GM12878 (cell line): ENCODE data around the gene CNTNAP2. TPM values are rescaled to one million over a fixed set of nuclear protein-coding genes. Genes with fewer than 3 reads are reported as not detected.

Experiments used
- ATAC-seq: fragments of 200-7000 bp; cut with Tn5 transposase; 3 replicates; pipeline ENCODE4 v1.9.1; 2020; ENCODE audit warnings: mild to moderate bottlenecking, moderate library complexity
- BruUV-seq: library from RNA; stranded (reverse); fragments of 400-500 nt; replicated peaks from 2 replicates; lab custom pipeline; 2021; lab: Mats Ljungman, UMichigan
- CTCF ChIA-PET: fragments of 300-600 bp; sonication (Branson Sonifier 250); formaldehyde crosslinking; extraction: SDS; loops from one replicate; lab custom pipeline; 2021; ENCODE audit warnings: inconsistent platforms; lab: Yijun Ruan, JAX
- POLR2A ChIA-PET: fragments of 350-600 bp; formaldehyde crosslinking; extraction: SDS; loops from one replicate; lab custom pipeline; 2021; ENCODE audit warnings: inconsistent platforms; lab: Charles Lee
- RAD21 ChIA-PET: fragments of 300-600 bp; sonication (Branson Sonifier 250); formaldehyde crosslinking; loops from one replicate; lab custom pipeline; 2023; ENCODE audit warnings: antibody characterized with exemption; ENCODE audit not compliant: unreplicated experiment; lab: Charles Lee
- SMC1A ChIA-PET: fragments of 300-600 bp; sonication (Branson Sonifier 250); formaldehyde crosslinking; loops from one replicate; lab custom pipeline; 2023; ENCODE audit not compliant: unreplicated experiment, uncharacterized antibody; lab: Charles Lee
- DNase-seq: peaks from one replicate; pipeline ENCODE4 v3.0.0-alpha.2; 2011; ENCODE audit warnings: low read depth, low spot score
- FAIRE-seq: peaks from 3 replicates; lab custom pipeline; 2011; peaks lifted over from hg19 to GRCh38; lab: Jason Lieb, UNC
- H2AFZ ChIP-seq: 2 replicates; pipeline ENCODE4 v1.6.0; 2011; ENCODE audit warnings: low read depth, low read length, control low read depth; ENCODE audit not compliant: control insufficient read depth
- H3K27ac ChIP-seq: 2 replicates; pipeline ENCODE4 v1.5.1; 2011; ENCODE audit warnings: control low read depth; ENCODE audit not compliant: control insufficient read depth, insufficient read depth
- H3K27me3 ChIP-seq, 2 experiments: replicated peaks in 1 of 2; 2 replicates each; pipeline versions ENCODE4 v1.6.0 to v1.6.1; 2011; ENCODE audit warnings: low read length in 1 of 2; ENCODE audit not compliant: control insufficient read depth in 2 of 2, insufficient read depth in 2 of 2
- H3K36me3 ChIP-seq, 2 experiments: 2 replicates each; pipeline ENCODE4 v1.5.1; 2011; ENCODE audit warnings: low read length in 1 of 2; ENCODE audit not compliant: control insufficient read depth in 2 of 2, insufficient read depth in 2 of 2
- H3K4me1 ChIP-seq: 2 replicates; pipeline ENCODE4 v1.6.1; 2011; ENCODE audit warnings: mild to moderate bottlenecking, low read length, moderate library complexity, mixed read lengths; ENCODE audit not compliant: control insufficient read depth, insufficient read depth
- H3K4me2 ChIP-seq: 2 replicates; pipeline ENCODE4 v1.6.0; 2011; ENCODE audit warnings: control low read depth; ENCODE audit not compliant: control insufficient read depth, insufficient read depth
- H3K4me3 ChIP-seq: fragments of 200-600 bp; sonication (generic); 2 replicates; pipeline ENCODE4 v1.5.1; 2016
- H3K79me2 ChIP-seq: 2 replicates; pipeline ENCODE4 v1.6.0; 2011; ENCODE audit warnings: low read length; ENCODE audit not compliant: control insufficient read depth, insufficient read depth
- H3K9ac ChIP-seq: 2 replicates; pipeline ENCODE4 v1.8.0; 2011; ENCODE audit warnings: low read length, control low read depth, mixed read lengths; ENCODE audit not compliant: control insufficient read depth, insufficient read depth
- H3K9me3 ChIP-seq: replicated peaks from 3 replicates; pipeline ENCODE4 v1.5.1; 2011; ENCODE audit warnings: mild to moderate bottlenecking, low read length; ENCODE audit not compliant: control insufficient read depth, insufficient read depth
- H4K20me1 ChIP-seq: 2 replicates; pipeline ENCODE4 v1.6.0; 2011; ENCODE audit not compliant: control insufficient read depth, insufficient read depth
- BMI1 ChIP-seq: fragments of 450-650 bp; IDR thresholded peaks from 2 replicates; pipeline ENCODE4 v1.6.1; 2016; ENCODE audit warnings: mild to moderate bottlenecking, moderate library complexity, borderline replicate concordance
- CHD1 ChIP-seq: IDR thresholded peaks from 2 replicates; pipeline ENCODE4 v1.6.1; 2012; ENCODE audit warnings: low read depth, low read length, improper control_type of control experiment
- MYC ChIP-seq: IDR thresholded peaks from 2 replicates; pipeline ENCODE4 v1.6.1; 2011; ENCODE audit warnings: mild to moderate bottlenecking, low read length, moderate library complexity, inconsistent platforms; ENCODE audit not compliant: insufficient read depth, insufficient replicate concordance, insufficient read length, severe bottlenecking
- NFYA ChIP-seq: IDR thresholded peaks from 2 replicates; pipeline ENCODE4 v1.6.1; 2011; ENCODE audit warnings: low read depth, mild to moderate bottlenecking, low read length, improper control_type of control experiment, borderline replicate concordance
- RCOR1 ChIP-seq: conservative IDR thresholded peaks from 2 replicates; pipeline ENCODE4 v1.6.1; 2012; ENCODE audit warnings: low read depth, low read length, improper control_type of control experiment
- SIX5 ChIP-seq: IDR thresholded peaks from 2 replicates; pipeline ENCODE4 v1.6.1; 2011; ENCODE audit warnings: mild to moderate bottlenecking, low read depth, low read length, moderate library complexity; ENCODE audit not compliant: severe bottlenecking
- SRF ChIP-seq, 2 experiments: IDR thresholded peaks; 2 replicates each; pipeline ENCODE4 v1.6.1; 2011; ENCODE audit warnings: low read depth in 2 of 2, low read length in 2 of 2, mild to moderate bottlenecking in 1 of 2, moderate library complexity in 1 of 2
- YY1 ChIP-seq: IDR thresholded peaks from 2 replicates; pipeline ENCODE4 v1.6.1; 2011; ENCODE audit warnings: low read depth, mild to moderate bottlenecking, low read length
- WGBS: methylation state at CpG from one replicate; pipeline ENCODE4 v1.1.6; 2016; ENCODE audit warnings: low lambda C conversion rate; ENCODE audit not compliant: insufficient replicate concordance, insufficient coverage; ENCODE audit errors: missing lambda C conversion rate; 5-methylcytosine and 5-hydroxymethylcytosine counted together
- in situ Hi-C: fragments of 300-500 bp; cut with MboI; formaldehyde crosslinking; loops from 9 replicates; pipeline ENCODE4 v1.14.3; 2018; ENCODE audit warnings: mixed read lengths
- intact Hi-C: fragments of 100-400 bp; cut with micrococcal nuclease; formaldehyde crosslinking; loops from one replicate; pipeline ENCODE4 v1.14.2; 2022; ENCODE audit not compliant: unreplicated experiment
- polyA plus RNA-seq, 11 experiments: library from polyadenylated mRNA; depleted of rRNA in 4 of 11; unstranded in 6 of 11; stranded (reverse) in 5 of 11; fragments of >200 nt; fragmentation: Nextera tagmentation in 4 of 11; fragmentation: Illumina TruSeq in 1 of 11; extraction: Ambion mirVana in 4 of 11; extraction: Trizol in 1 of 11; gene quantifications; 1 replicate in 1 of 11; 2 replicates in 10 of 11; pipeline versions ENCODE4 v1.2.1 to v1.2.3, GENCODE V29; 2011 to 2016; ENCODE audit warnings: inconsistent platforms in 2 of 11, missing spikeins in 2 of 11, low read depth in 1 of 11
- total RNA-seq, 4 experiments: library from RNA; depleted of rRNA in 3 of 4; stranded (reverse); fragments of >200 nt in 3 of 4; fragmentation: Illumina TruSeq in 1 of 4; extraction: Trizol in 1 of 4; gene quantifications; 2 replicates each; pipeline versions ENCODE4 v1.2.1 to v1.2.3, GENCODE V29; 2013 to 2021
- TF ChIP-seq, protein P1 (sequence below): fragments of 450-650 bp; IDR thresholded peaks from 2 replicates; pipeline ENCODE4 v1.6.1; 2017; ENCODE audit warnings: mild to moderate bottlenecking, low read depth, inconsistent platforms; ENCODE audit not compliant: poor library complexity, severe bottlenecking
- TF ChIP-seq, protein P2 (sequence below): fragments of 450-650 bp; conservative IDR thresholded peaks from 2 replicates; pipeline ENCODE4 v1.6.1; 2017; ENCODE audit warnings: mild to moderate bottlenecking, moderate library complexity

The CNTNAP2 gene
- total and polyA plus RNA-seq, 10 of the 15 experiments (the other 5 are each of a cell fraction or from before 2014, with no cell fraction given) = 0.03 to 0.08 (median 0.03) TPM; not detected in 7

DNA sequence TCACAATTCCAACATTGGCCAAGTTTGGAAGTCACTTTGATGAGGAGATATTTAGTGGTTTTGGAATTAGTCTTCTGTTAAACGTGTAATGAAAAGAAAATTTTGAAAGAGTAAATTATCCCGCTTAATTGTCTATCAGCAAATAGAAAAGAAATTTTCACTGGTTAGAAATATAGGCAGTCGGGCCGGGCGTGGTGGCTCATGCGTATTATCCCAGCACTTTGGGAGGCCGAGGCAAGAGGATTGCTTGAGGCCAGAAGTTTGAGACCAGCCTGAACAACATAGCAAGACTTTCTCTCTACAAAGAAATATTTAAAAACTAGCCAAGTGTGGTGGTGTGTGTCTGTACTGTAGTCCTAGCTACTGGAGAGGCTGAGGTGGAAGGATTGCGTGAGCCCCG, 13.4 kb downstream of the CNTNAP2 start:
- WGBS = 61% methylated on average over 9 of the region's 9 CpGs
- SMC1A ChIA-PET = no interaction called here
- FAIRE-seq (no peak), DNase-seq (no peak), ATAC-seq (no peak)
- H3K4me1 ChIP-seq = no peaks in the 10 kb centered on the region
- no peak overlapping the region for H2AFZ ChIP-seq
- no peak overlapping the region for H3K4me2 ChIP-seq
- TF ChIP-seq RCOR1 (no peak), NFYA (no peak), YY1 (no peak), SIX5 (no peak), SRF (IDR thresholded peaks at IDR 0.05; ENCODE audit: low read depth in 2 of 2, low read length in 2 of 2) (no peak), MYC (no peak)
- H3K9ac ChIP-seq = no peak overlapping the region
- intact Hi-C loops = no loop called here
- in situ Hi-C loops = no loop called here
- POLR2A ChIA-PET = no interaction called here
- BruUV-seq = no TSS peak
- no peaks in the 10 kb centered on the region for H3K27me3 ChIP-seq
- RAD21 ChIA-PET = no interaction called here
- CTCF ChIA-PET = no interaction called here
- no peaks in the 10 kb centered on the region for H3K36me3 ChIP-seq
- H3K79me2 ChIP-seq = no peaks in the 10 kb centered on the region
- H4K20me1 ChIP-seq = no peaks in the 10 kb centered on the region
- H3K27ac ChIP-seq = no peak overlapping the region
- no peak overlapping the region for H3K4me3 ChIP-seq
- no peaks in the 10 kb centered on the region for H3K9me3 ChIP-seq

DNA sequence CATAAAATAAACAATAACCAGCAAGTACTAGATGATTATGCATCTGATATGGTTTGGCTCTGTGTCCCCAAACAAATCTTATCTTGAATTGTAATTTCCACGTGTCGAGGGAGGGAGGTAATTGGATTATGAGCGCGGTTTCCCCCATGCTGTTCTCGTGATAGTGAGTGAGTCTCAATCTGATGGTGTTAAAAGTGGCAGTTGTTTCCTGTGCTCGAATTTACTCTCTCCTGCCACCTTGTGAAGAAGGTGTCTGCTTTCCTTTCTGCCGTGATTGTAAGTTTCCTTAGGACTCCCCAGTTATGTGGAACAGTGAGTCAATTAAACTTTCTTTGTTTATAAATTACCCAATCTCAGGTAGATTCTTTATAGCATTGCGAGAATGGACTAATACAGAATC, 15.1 kb downstream of the CNTNAP2 start:
- no peak overlapping the region for H3K4me2 ChIP-seq
- DNase-seq = no peak
- no TSS peak for BruUV-seq
- in situ Hi-C loops (no loop called here), intact Hi-C loops (no loop called here)
- no peak overlapping the region for H2AFZ ChIP-seq
- no peak overlapping the region for H3K27ac ChIP-seq
- ATAC-seq = no peak
- no peaks in the 10 kb centered on the region for H3K36me3 ChIP-seq
- H3K9ac ChIP-seq = no peak overlapping the region
- no peaks in the 10 kb centered on the region for H3K4me1 ChIP-seq
- TF ChIP-seq, protein P1, sequence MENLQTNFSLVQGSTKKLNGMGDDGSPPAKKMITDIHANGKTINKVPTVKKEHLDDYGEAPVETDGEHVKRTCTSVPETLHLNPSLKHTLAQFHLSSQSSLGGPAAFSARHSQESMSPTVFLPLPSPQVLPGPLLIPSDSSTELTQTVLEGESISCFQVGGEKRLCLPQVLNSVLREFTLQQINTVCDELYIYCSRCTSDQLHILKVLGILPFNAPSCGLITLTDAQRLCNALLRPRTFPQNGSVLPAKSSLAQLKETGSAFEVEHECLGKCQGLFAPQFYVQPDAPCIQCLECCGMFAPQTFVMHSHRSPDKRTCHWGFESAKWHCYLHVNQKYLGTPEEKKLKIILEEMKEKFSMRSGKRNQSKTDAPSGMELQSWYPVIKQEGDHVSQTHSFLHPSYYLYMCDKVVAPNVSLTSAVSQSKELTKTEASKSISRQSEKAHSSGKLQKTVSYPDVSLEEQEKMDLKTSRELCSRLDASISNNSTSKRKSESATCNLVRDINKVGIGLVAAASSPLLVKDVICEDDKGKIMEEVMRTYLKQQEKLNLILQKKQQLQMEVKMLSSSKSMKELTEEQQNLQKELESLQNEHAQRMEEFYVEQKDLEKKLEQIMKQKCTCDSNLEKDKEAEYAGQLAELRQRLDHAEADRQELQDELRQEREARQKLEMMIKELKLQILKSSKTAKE = no peak
- TF ChIP-seq BMI1 = no peak
- TF ChIP-seq NFYA = no peak
- TF ChIP-seq, protein P2, sequence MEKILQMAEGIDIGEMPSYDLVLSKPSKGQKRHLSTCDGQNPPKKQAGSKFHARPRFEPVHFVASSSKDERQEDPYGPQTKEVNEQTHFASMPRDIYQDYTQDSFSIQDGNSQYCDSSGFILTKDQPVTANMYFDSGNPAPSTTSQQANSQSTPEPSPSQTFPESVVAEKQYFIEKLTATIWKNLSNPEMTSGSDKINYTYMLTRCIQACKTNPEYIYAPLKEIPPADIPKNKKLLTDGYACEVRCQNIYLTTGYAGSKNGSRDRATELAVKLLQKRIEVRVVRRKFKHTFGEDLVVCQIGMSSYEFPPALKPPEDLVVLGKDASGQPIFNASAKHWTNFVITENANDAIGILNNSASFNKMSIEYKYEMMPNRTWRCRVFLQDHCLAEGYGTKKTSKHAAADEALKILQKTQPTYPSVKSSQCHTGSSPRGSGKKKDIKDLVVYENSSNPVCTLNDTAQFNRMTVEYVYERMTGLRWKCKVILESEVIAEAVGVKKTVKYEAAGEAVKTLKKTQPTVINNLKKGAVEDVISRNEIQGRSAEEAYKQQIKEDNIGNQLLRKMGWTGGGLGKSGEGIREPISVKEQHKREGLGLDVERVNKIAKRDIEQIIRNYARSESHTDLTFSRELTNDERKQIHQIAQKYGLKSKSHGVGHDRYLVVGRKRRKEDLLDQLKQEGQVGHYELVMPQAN = no peak
- no peak for TF ChIP-seq CHD1
- ChIA-PET SMC1A (no interaction called here), POLR2A (no interaction called here), CTCF (no interaction called here), RAD21 (no interaction called here)
- no peak for FAIRE-seq
- no peak overlapping the region for H3K4me3 ChIP-seq
- H3K9me3 ChIP-seq = no peaks in the 10 kb centered on the region
- no peaks in the 10 kb centered on the region for H3K79me2 ChIP-seq
- H4K20me1 ChIP-seq = no peaks in the 10 kb centered on the region
- H3K27me3 ChIP-seq = no peaks in the 10 kb centered on the region
- WGBS = 52% methylated on average over 8 of the region's 8 CpGs
